SK-N-SH (cell line): ENCODE results near the gene MAP3K8. TPM values are rescaled to one million over a fixed set of nuclear protein-coding genes. Genes with fewer than 3 reads are reported as not detected.
A peak's percentile ranks its signal among the peaks of the same experiment; 100 is the strongest.

ENCODE experiments used
- CTCF ChIA-PET: fragments of 300-600, 350-600 bp; formaldehyde crosslinking; extraction: SDS; loops from one replicate; lab custom pipeline; 2021; lab: Yijun Ruan, JAX
- POLR2A ChIA-PET: fragments of 350-600 bp; sonication (Branson Sonifier 250); formaldehyde crosslinking; extraction: SDS; loops from one replicate; lab custom pipeline; 2020; ENCODE audit warnings: antibody characterized with exemption, inconsistent platforms; lab: Yijun Ruan, JAX
- DNase-seq: peaks from one replicate; pipeline ENCODE4 v3.0.0; 2012
- H2AFZ ChIP-seq: fragments of 200-600 bp; sonication (generic); 2 replicates; pipeline ENCODE4 v1.8.1; 2016; ENCODE audit warnings: antibody characterized with exemption, mild to moderate bottlenecking, low read depth
- H3F3A ChIP-seq: fragments of 200-600 bp; sonication (generic); replicated peaks from 2 replicates; pipeline ENCODE3; 2016; ENCODE audit warnings: antibody characterized with exemption, mild to moderate bottlenecking; ENCODE audit not compliant: insufficient read depth
- H3K27ac ChIP-seq, 2 experiments: fragments of 200-500 bp in 1 of 2; fragments of 200-600 bp in 1 of 2; sonication (Bioruptor generic) in 1 of 2; sonication (generic), shearing (Covaris generic) in 1 of 2; 2 replicates each; pipeline versions ENCODE4 v1.5.1 to v1.6.1; 2014 to 2016; ENCODE audit warnings: low read depth in 2 of 2, inconsistent platforms in 1 of 2, low read length in 1 of 2, mild to moderate bottlenecking in 1 of 2, mixed read lengths in 1 of 2
- H3K27me3 ChIP-seq: fragments of 200-600 bp; sonication (generic), shearing (Covaris generic); 2 replicates; pipeline ENCODE4 v1.6.1; 2016; ENCODE audit warnings: mixed run types; ENCODE audit not compliant: insufficient read depth
- H3K36me3 ChIP-seq, 2 experiments: fragments of 200-500 bp in 1 of 2; fragments of 200-600 bp in 1 of 2; sonication (Bioruptor generic) in 1 of 2; sonication (generic) in 1 of 2; replicated peaks in 1 of 2; 2 replicates each; pipeline versions ENCODE3 to v1.5.1; 2014 to 2016; ENCODE audit warnings: low read length in 1 of 2, mild to moderate bottlenecking in 1 of 2; ENCODE audit not compliant: insufficient read depth in 2 of 2, control insufficient read depth in 1 of 2
- H3K4me1 ChIP-seq, 2 experiments: fragments of 200-500 bp in 1 of 2; fragments of 200-600 bp in 1 of 2; sonication (Bioruptor generic) in 1 of 2; sonication (generic), shearing (Covaris generic) in 1 of 2; 2 replicates each; pipeline versions ENCODE4 v1.5.1 to v1.6.1; 2014 to 2016; ENCODE audit warnings: low read depth in 1 of 2, low read length in 1 of 2, mixed run types in 1 of 2; ENCODE audit not compliant: insufficient read depth in 2 of 2, control insufficient read depth in 1 of 2
- H3K4me2 ChIP-seq: fragments of 200-600 bp; sonication (generic), shearing (Covaris generic); 2 replicates; pipeline ENCODE4 v1.6.1; 2017; ENCODE audit warnings: mixed run types
- H3K4me3 ChIP-seq, 2 experiments: fragments of 200-500 bp in 1 of 2; fragments of 200-600 bp in 1 of 2; sonication (Bioruptor generic) in 1 of 2; sonication (generic), shearing (Covaris generic) in 1 of 2; 2 replicates each; pipeline versions ENCODE4 v1.5.1 to v1.8.1; 2014 to 2016; ENCODE audit warnings: low read depth in 2 of 2, inconsistent platforms in 1 of 2, low read length in 1 of 2, mild to moderate bottlenecking in 1 of 2, mixed read lengths in 1 of 2, moderate library complexity in 1 of 2
- H3K79me2 ChIP-seq: fragments of 200-600 bp; sonication (generic); 2 replicates; pipeline ENCODE4 v1.8.1; 2017; ENCODE audit warnings: mild to moderate bottlenecking; ENCODE audit not compliant: insufficient read depth
- H3K9ac ChIP-seq: fragments of 200-600 bp; sonication (generic); 2 replicates; pipeline ENCODE4 v1.6.1; 2017; ENCODE audit warnings: mixed run types
- H3K9me2 ChIP-seq: fragments of 200-600 bp; sonication (generic); 2 replicates; pipeline ENCODE4 v1.6.1; 2017; ENCODE audit warnings: mixed run types
- H3K9me3 ChIP-seq: fragments of 200-600 bp; sonication (generic); 2 replicates; pipeline ENCODE4 v1.6.1; 2017; ENCODE audit warnings: mixed run types, mild to moderate bottlenecking, moderate library complexity
- H4K20me1 ChIP-seq: fragments of 200-600 bp; sonication (generic); 2 replicates; pipeline ENCODE4 v1.6.1; 2017; ENCODE audit warnings: mild to moderate bottlenecking, mixed run types; ENCODE audit not compliant: insufficient read depth
- EP300 ChIP-seq, 2 experiments: IDR thresholded peaks; 2 replicates each; pipeline versions ENCODE4 v1.4.0 to v1.6.1; 2012; ENCODE audit warnings: borderline replicate concordance in 1 of 2, low read depth in 1 of 2, low read length in 1 of 2
- EZH2phosphoT487 ChIP-seq: fragments of 200-600 bp; sonication (generic); IDR thresholded peaks from 2 replicates; pipeline ENCODE4 v1.6.1; 2017; ENCODE audit warnings: low read depth, mixed run types, mild to moderate bottlenecking, antibody characterized with exemption, moderate library complexity, borderline replicate concordance
- FOSL2 ChIP-seq: IDR thresholded peaks from 2 replicates; pipeline ENCODE4 v1.4.0; 2012; ENCODE audit warnings: low read depth, mild to moderate bottlenecking, moderate library complexity, borderline replicate concordance
- FOXJ3 ChIP-seq: sonication (generic); formaldehyde crosslinking; IDR thresholded peaks from 2 replicates; pipeline ENCODE4 v1.5.1; 2020; ENCODE audit warnings: mild to moderate bottlenecking, missing genetic modification reagents
- GABPA ChIP-seq: IDR thresholded peaks from 2 replicates; pipeline ENCODE4 v1.4.0; 2012; ENCODE audit warnings: low read depth, mild to moderate bottlenecking
- JUND ChIP-seq: IDR thresholded peaks from 2 replicates; pipeline ENCODE4 v1.4.0; 2012
- MAX ChIP-seq: IDR thresholded peaks from 2 replicates; pipeline ENCODE4 v1.4.0; 2012; ENCODE audit warnings: low read depth
- MEF2A ChIP-seq: IDR thresholded peaks from 2 replicates; pipeline ENCODE4 v1.4.0; 2012; ENCODE audit warnings: low read depth, borderline replicate concordance
- MXI1 ChIP-seq: IDR thresholded peaks from 2 replicates; pipeline ENCODE4 v1.6.1; 2012; ENCODE audit warnings: mild to moderate bottlenecking, low read depth, low read length, improper control_type of control experiment
- NFIC ChIP-seq: IDR thresholded peaks from 2 replicates; pipeline ENCODE4 v1.4.0; 2012; ENCODE audit warnings: borderline replicate concordance
- POLR2AphosphoS5 ChIP-seq: IDR thresholded peaks from 2 replicates; pipeline ENCODE4 v1.6.1; 2012; ENCODE audit warnings: low read depth, low read length
- RFX5 ChIP-seq: IDR thresholded peaks from 2 replicates; pipeline ENCODE4 v1.6.1; 2012; ENCODE audit warnings: mild to moderate bottlenecking, improper control_type of control experiment, low read length
- RXRA ChIP-seq: IDR thresholded peaks from 2 replicates; pipeline ENCODE4 v1.4.0; 2012; ENCODE audit warnings: low read depth, mild to moderate bottlenecking, borderline replicate concordance
- SIN3A ChIP-seq: IDR thresholded peaks from 2 replicates; pipeline ENCODE4 v1.6.1; 2012; ENCODE audit warnings: low read depth, mild to moderate bottlenecking, low read length, moderate library complexity, borderline replicate concordance
- SMC3 ChIP-seq: IDR thresholded peaks from 2 replicates; pipeline ENCODE4 v1.6.1; 2012; ENCODE audit warnings: low read depth, low read length, improper control_type of control experiment
- TCF12 ChIP-seq: IDR thresholded peaks from 2 replicates; pipeline ENCODE4 v1.4.0; 2012
- TEAD4 ChIP-seq: IDR thresholded peaks from 2 replicates; pipeline ENCODE4 v1.4.0; 2012; ENCODE audit warnings: mild to moderate bottlenecking, borderline replicate concordance; ENCODE audit not compliant: insufficient read depth
- YY1 ChIP-seq: IDR thresholded peaks from 2 replicates; pipeline ENCODE4 v1.4.0; 2012; ENCODE audit warnings: low read depth, mild to moderate bottlenecking
- WGBS: methylation state at CpG from one replicate; pipeline ENCODE4 v1.1.6; 2017; ENCODE audit warnings: low lambda C conversion rate; 5-methylcytosine and 5-hydroxymethylcytosine counted together
- polyA plus RNA-seq, 3 experiments: library from polyadenylated mRNA; depleted of rRNA; stranded (reverse); fragments of >200 nt; gene quantifications; 2 replicates each; pipeline ENCODE4 v1.2.3, GENCODE V29; 2012
- TF ChIP-seq, protein P1 (sequence below): IDR thresholded peaks from 2 replicates; pipeline ENCODE4 v1.6.1; 2012; ENCODE audit warnings: mild to moderate bottlenecking, low read depth, low read length, moderate library complexity
- TF ChIP-seq, protein P2 (sequence below): IDR thresholded peaks from 2 replicates; pipeline ENCODE4; 2012

MAP3K8 gene
- polyA plus RNA-seq, 1 of the 3 experiments (the other 2 are of a cell fraction) = 3.7 TPM

DNA sequence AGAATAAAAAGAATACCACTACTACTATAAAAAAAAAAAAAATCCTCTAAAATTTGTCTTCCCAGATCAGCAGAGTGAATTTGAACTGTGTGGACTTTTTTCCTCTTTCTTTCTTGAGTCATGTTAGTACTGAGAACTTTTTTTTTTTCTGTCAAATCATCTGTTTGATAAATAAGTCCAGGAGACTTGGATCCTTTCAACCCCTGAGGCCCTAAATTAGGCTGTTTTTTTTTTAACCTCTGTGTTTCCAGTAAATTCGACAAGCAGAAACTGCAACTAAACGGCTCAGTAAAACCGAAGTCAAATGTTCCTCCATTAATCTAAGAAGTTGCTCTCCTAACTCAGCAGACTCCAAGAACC, 2.7 kb downstream of the MAP3K8 start:
- H4K20me1 ChIP-seq = no peaks in the 10 kb centered on the region

DNA sequence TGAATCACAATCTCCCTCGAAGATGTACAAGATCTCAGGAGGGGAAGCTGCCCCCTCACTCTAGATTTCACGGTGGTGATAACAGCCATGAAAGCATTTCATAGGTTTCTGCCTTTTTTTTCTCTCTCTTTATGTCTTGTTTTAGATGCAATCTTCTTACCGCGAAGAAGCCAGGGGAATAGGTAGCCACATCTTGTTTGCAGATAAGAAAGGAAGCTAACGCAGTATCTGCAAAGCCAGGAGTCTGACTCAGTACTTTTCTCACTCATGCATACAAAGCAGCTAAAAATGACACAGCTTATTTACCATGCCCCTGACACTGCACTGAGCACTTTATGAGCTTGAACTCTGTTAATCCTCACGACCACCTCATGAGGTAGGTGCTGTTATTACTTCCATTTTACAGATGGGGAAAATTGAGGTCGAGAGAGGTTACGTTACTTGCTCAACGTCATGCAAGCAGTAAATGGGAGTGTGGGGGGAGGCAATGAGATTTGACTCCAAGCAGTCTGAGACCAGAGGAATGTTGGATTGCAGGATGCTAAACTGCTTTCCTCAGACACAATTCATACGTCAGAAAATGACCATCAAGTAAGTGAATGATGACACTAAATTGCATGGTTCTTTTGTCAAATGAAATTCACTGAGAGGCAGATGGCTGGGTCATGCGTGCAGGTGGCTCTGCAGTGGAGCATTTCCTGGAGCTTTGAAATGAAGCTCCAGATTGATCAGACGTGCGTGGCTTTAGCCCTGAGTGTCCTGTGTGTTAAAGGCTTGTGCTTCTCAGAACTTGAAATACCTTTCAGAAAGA, 3.3 kb downstream of the MAP3K8 start:
- peak overlapping the region; percentile 55 for H3K9ac ChIP-seq
- POLR2A ChIA-PET = no interaction called here
- WGBS = 55% methylated on average over 13 of the region's 13 CpGs
- H3K79me2 ChIP-seq = peaks cover 32% of the 10 kb centered on the region
- no peaks in the 10 kb centered on the region for H3K9me2 ChIP-seq
- peak overlapping the region; percentile 18 to 64; a peak in 3 of 4 replicates for H3K27ac ChIP-seq
- no peak for DNase-seq
- no peaks in the 10 kb centered on the region for H4K20me1 ChIP-seq
- H3K9me3 ChIP-seq = no peaks in the 10 kb centered on the region
- 0 out of 2 replicates have a peak, but pooled peaks have one; percentile 19 for TF ChIP-seq FOSL2
- TF ChIP-seq, protein P1, sequence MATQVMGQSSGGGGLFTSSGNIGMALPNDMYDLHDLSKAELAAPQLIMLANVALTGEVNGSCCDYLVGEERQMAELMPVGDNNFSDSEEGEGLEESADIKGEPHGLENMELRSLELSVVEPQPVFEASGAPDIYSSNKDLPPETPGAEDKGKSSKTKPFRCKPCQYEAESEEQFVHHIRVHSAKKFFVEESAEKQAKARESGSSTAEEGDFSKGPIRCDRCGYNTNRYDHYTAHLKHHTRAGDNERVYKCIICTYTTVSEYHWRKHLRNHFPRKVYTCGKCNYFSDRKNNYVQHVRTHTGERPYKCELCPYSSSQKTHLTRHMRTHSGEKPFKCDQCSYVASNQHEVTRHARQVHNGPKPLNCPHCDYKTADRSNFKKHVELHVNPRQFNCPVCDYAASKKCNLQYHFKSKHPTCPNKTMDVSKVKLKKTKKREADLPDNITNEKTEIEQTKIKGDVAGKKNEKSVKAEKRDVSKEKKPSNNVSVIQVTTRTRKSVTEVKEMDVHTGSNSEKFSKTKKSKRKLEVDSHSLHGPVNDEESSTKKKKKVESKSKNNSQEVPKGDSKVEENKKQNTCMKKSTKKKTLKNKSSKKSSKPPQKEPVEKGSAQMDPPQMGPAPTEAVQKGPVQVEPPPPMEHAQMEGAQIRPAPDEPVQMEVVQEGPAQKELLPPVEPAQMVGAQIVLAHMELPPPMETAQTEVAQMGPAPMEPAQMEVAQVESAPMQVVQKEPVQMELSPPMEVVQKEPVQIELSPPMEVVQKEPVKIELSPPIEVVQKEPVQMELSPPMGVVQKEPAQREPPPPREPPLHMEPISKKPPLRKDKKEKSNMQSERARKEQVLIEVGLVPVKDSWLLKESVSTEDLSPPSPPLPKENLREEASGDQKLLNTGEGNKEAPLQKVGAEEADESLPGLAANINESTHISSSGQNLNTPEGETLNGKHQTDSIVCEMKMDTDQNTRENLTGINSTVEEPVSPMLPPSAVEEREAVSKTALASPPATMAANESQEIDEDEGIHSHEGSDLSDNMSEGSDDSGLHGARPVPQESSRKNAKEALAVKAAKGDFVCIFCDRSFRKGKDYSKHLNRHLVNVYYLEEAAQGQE = no peak
- peak; percentile 35 for TF ChIP-seq TCF12
- TF ChIP-seq, all 33 proteins: peak for 2
- Histone ChIP-seq H3K4me3 (peak overlapping the region; percentile 19 to 47; a peak in 3 of 4 replicates), H3F3A (peaks cover 23% of the 10 kb centered on the region), H2AFZ (peak overlapping the region; percentile 70; the same call in 1 of the 2 replicates), H3K4me2 (peak overlapping the region; percentile 92), H3K4me1 (peaks cover 22 to 26% of the 10 kb centered on the region in 2 experiments; a peak in 3 of 4 replicates), H3K27me3 (no peaks in the 10 kb centered on the region), H3K36me3 (peaks cover 5 to 12% of the 10 kb centered on the region in 2 experiments)
- CTCF ChIA-PET = interaction anchor here (1.3 to 2.1 kb wide), 3 partner anchors 23 to 154 kb away, joined by 3 to 6 read pairs (median 3); no protein-coding TSS in a partner anchor

More for the DNA sequence above, 2.7 kb downstream of the MAP3K8 start:
- no peak for DNase-seq
- ChIA-PET POLR2A (no interaction called here), CTCF (interaction anchor here (1.5 to 2.1 kb wide), 2 partner anchors 23 to 44 kb away, joined by 3 to 6 read pairs; no protein-coding TSS in a partner anchor)
- no peaks in the 10 kb centered on the region for H3K9me3 ChIP-seq
- peak overlapping the region; percentile 55 for H3K9ac ChIP-seq
- H3K4me2 ChIP-seq = peak overlapping the region; percentile 92
- H3K36me3 ChIP-seq = peaks cover 5 to 12% of the 10 kb centered on the region in 2 experiments
- peaks cover 23% of the 10 kb centered on the region for H3F3A ChIP-seq
- peaks cover 22 to 26% of the 10 kb centered on the region in 2 experiments; a peak in 3 of 4 replicates for H3K4me1 ChIP-seq
- H3K79me2 ChIP-seq = peaks cover 32% of the 10 kb centered on the region
- H3K9me2 ChIP-seq = no peaks in the 10 kb centered on the region
- H3K4me3 ChIP-seq = peak overlapping the region; percentile 19 to 47; a peak in 3 of 4 replicates
- whole genome bisulfite sequencing = 31% methylated on average over 3 of the region's 3 CpGs
- H3K27me3 ChIP-seq = no peaks in the 10 kb centered on the region
- H3K27ac ChIP-seq = peak overlapping the region; percentile 18 to 64; a peak in 3 of 4 replicates
- TF ChIP-seq, protein P2, sequence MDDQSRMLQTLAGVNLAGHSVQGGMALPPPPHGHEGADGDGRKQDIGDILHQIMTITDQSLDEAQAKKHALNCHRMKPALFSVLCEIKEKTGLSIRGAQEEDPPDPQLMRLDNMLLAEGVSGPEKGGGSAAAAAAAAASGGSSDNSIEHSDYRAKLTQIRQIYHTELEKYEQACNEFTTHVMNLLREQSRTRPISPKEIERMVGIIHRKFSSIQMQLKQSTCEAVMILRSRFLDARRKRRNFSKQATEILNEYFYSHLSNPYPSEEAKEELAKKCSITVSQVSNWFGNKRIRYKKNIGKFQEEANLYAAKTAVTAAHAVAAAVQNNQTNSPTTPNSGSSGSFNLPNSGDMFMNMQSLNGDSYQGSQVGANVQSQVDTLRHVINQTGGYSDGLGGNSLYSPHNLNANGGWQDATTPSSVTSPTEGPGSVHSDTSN = no peak
- no peak for TF ChIP-seq POLR2AphosphoS5
- no peak for TF ChIP-seq JUND
- no peak for TF ChIP-seq YY1
- TF ChIP-seq SMC3 = no peak
- no peak for TF ChIP-seq TCF12
- no peak for TF ChIP-seq FOXJ3
- no peak for TF ChIP-seq NFIC
- no peak for TF ChIP-seq SIN3A
- TF ChIP-seq TEAD4 = no peak
- TF ChIP-seq MXI1 = no peak
- TF ChIP-seq RFX5 = no peak
- TF ChIP-seq RXRA = no peak
- no peak for TF ChIP-seq EZH2phosphoT487
- no peak for TF ChIP-seq EP300 (IDR thresholded peaks at IDR 0.05; ENCODE audit: borderline replicate concordance in 1 of 2, low read depth in 1 of 2, low read length in 1 of 2)
- TF ChIP-seq GABPA = no peak
- TF ChIP-seq MAX = no peak
- no peak for TF ChIP-seq MEF2A
- TF ChIP-seq, all 33 proteins: peak for 0
- peak overlapping the region; percentile 70; the same call in 1 of the 2 replicates for H2AFZ ChIP-seq
